ENCODE measurements around the gene LCE1C.

Gene LCE1C

GRCh38 chr1:152776361-152776760 is 30.1 kb downstream of the LCE1C start:
- DNase-seq (ENCODE audit: low spot score) = no peak
- H3K4me3 ChIP-seq (ENCODE audit: low read length in 2 of 2) = no peak overlapping the region
- H2BK15ac ChIP-seq (ENCODE audit: low read length) = no peak overlapping the region
- H3K4ac ChIP-seq (ENCODE audit: low read length) = no peak overlapping the region
- H2BK120ac ChIP-seq (ENCODE audit: low read depth, low read length) = no peak overlapping the region
- no peak overlapping the region for H3K14ac ChIP-seq (ENCODE audit: low read length)
- no peak overlapping the region for H2BK12ac ChIP-seq (ENCODE audit: low read length)
- H3K36me3 ChIP-seq (replicated peaks in 1 of 2; ENCODE audit: control insufficient read depth in 2 of 2, insufficient read depth in 2 of 2, low read length in 2 of 2) = no peaks in the 10 kb centered on the region
- WGBS, 2 donors (ENCODE audit: extremely low coverage in 2 of 2, insufficient read length in 2 of 2, insufficient replicate concordance in 1 of 2) = no CpG with 5 or more reads among the region's 11 CpGs
- H4K91ac ChIP-seq (ENCODE audit: low read depth, low read length, poor library complexity) = no peak overlapping the region
- H3K27me3 ChIP-seq (ENCODE audit: control insufficient read depth in 3 of 3, insufficient read depth in 3 of 3, low read depth in 1 of 3, low read length in 3 of 3) = no peaks in the 10 kb centered on the region
- no peak overlapping the region for H3K27ac ChIP-seq (replicated peaks; ENCODE audit: low read length)
- H3K9me3 ChIP-seq (replicated peaks in 1 of 2; ENCODE audit: control insufficient read depth in 2 of 2, insufficient read depth in 1 of 2, low read depth in 1 of 2, low read length in 2 of 2) = peaks cover 0 to 17% of the 10 kb centered on the region in 2 donors
- H3K9ac ChIP-seq (ENCODE audit: low read depth, low read length, poor library complexity) = no peak overlapping the region
- no peak overlapping the region for H3K23ac ChIP-seq (ENCODE audit: low read depth, low read length, poor library complexity)
- no peak overlapping the region for H4K8ac ChIP-seq (ENCODE audit: low read depth, low read length)
- H3K79me1 ChIP-seq (ENCODE audit: low read depth, low read length) = no peaks in the 10 kb centered on the region
- H3K4me2 ChIP-seq (ENCODE audit: insufficient read depth, low read length, poor library complexity, severe bottlenecking) = no peak overlapping the region
- H2AK5ac ChIP-seq (ENCODE audit: low read depth, low read length) = no peak overlapping the region
- no peak overlapping the region for H3K18ac ChIP-seq (ENCODE audit: low read length)
- H2AFZ ChIP-seq (ENCODE audit: low read length) = no peak overlapping the region
- H3K4me1 ChIP-seq (ENCODE audit: control insufficient read depth in 2 of 2, insufficient read depth in 1 of 2, low read depth in 1 of 2, low read length in 2 of 2) = no peaks in the 10 kb centered on the region
- no peak overlapping the region for H2BK5ac ChIP-seq (ENCODE audit: low read length)

GRCh38 chr1:152774875-152775274 is 31.6 kb downstream of the LCE1C start, which contains the start of gene LCE1F:
LCE1F (plus strand) TSS chr1:152775140; CDS start chr1:152776372, 1,232 bp downstream.
- no peak within 1 kb of the TSS for H3K4me2 ChIP-seq (ENCODE audit: insufficient read depth, low read length, poor library complexity, severe bottlenecking)
- WGBS, 2 donors (ENCODE audit: extremely low coverage in 2 of 2, insufficient read length in 2 of 2, insufficient replicate concordance in 1 of 2) = no CpG with 5 or more reads among the region's 6 CpGs

GRCh38 chr1:152770411-152770810 is 36.0 kb downstream of the LCE1C start:
- H3K27ac ChIP-seq (replicated peaks; ENCODE audit: low read length) = no peak overlapping the region
- H4K8ac ChIP-seq (ENCODE audit: low read depth, low read length) = no peak overlapping the region
- no peak overlapping the region for H3K23ac ChIP-seq (ENCODE audit: low read depth, low read length, poor library complexity)
- no peak overlapping the region for H3K9ac ChIP-seq (ENCODE audit: low read depth, low read length, poor library complexity)
- no peaks in the 10 kb centered on the region for H3K4me1 ChIP-seq (ENCODE audit: control insufficient read depth in 2 of 2, insufficient read depth in 1 of 2, low read depth in 1 of 2, low read length in 2 of 2)
- no peak overlapping the region for H4K91ac ChIP-seq (ENCODE audit: low read depth, low read length, poor library complexity)
- H2BK12ac ChIP-seq (ENCODE audit: low read length) = no peak overlapping the region
- no peak overlapping the region for H2AFZ ChIP-seq (ENCODE audit: low read length)
- no peak overlapping the region for H3K4me2 ChIP-seq (ENCODE audit: insufficient read depth, low read length, poor library complexity, severe bottlenecking)
- no peaks in the 10 kb centered on the region for H3K27me3 ChIP-seq (ENCODE audit: control insufficient read depth in 3 of 3, insufficient read depth in 3 of 3, low read depth in 1 of 3, low read length in 3 of 3)
- H3K4me3 ChIP-seq (ENCODE audit: low read length in 2 of 2) = no peak overlapping the region
- no peak overlapping the region for H2BK15ac ChIP-seq (ENCODE audit: low read length)
- H3K4ac ChIP-seq (ENCODE audit: low read length) = no peak overlapping the region
- no peaks in the 10 kb centered on the region for H3K36me3 ChIP-seq (replicated peaks in 1 of 2; ENCODE audit: control insufficient read depth in 2 of 2, insufficient read depth in 2 of 2, low read length in 2 of 2)
- H3K18ac ChIP-seq (ENCODE audit: low read length) = no peak overlapping the region
- H3K79me1 ChIP-seq (ENCODE audit: low read depth, low read length) = no peaks in the 10 kb centered on the region
- H3K9me3 ChIP-seq (replicated peaks in 1 of 2; ENCODE audit: control insufficient read depth in 2 of 2, insufficient read depth in 1 of 2, low read depth in 1 of 2, low read length in 2 of 2) = peaks cover 0 to 24% of the 10 kb centered on the region in 2 donors
- no peak overlapping the region for H2BK5ac ChIP-seq (ENCODE audit: low read length)
- H2BK120ac ChIP-seq (ENCODE audit: low read depth, low read length) = no peak overlapping the region
- no peak overlapping the region for H3K14ac ChIP-seq (ENCODE audit: low read length)
- WGBS, 2 donors (ENCODE audit: extremely low coverage in 2 of 2, insufficient read length in 2 of 2, insufficient replicate concordance in 1 of 2) = no CpG with 5 or more reads among the region's 1 CpG
- no peak for DNase-seq (ENCODE audit: low spot score)
- H2AK5ac ChIP-seq (ENCODE audit: low read depth, low read length) = no peak overlapping the region

More at GRCh38 chr1:152774875-152775274, 31.6 kb downstream of the LCE1C start, which contains the start of gene LCE1F:
- H4K8ac ChIP-seq (ENCODE audit: low read depth, low read length) = no peak within 1 kb of the TSS
- H3K4ac ChIP-seq (ENCODE audit: low read length) = no peak within 1 kb of the TSS
- peaks cover 0 to 17% of the 10 kb centered on the region in 2 donors for H3K9me3 ChIP-seq (replicated peaks in 1 of 2; ENCODE audit: control insufficient read depth in 2 of 2, insufficient read depth in 1 of 2, low read depth in 1 of 2, low read length in 2 of 2)
- H2BK15ac ChIP-seq (ENCODE audit: low read length) = no peak within 1 kb of the TSS
- no peak within 1 kb of the TSS for H3K14ac ChIP-seq (ENCODE audit: low read length)
- H4K91ac ChIP-seq (ENCODE audit: low read depth, low read length, poor library complexity) = no peak within 1 kb of the TSS
- no peak within 1 kb of the TSS for H3K23ac ChIP-seq (ENCODE audit: low read depth, low read length, poor library complexity)
- H2AFZ ChIP-seq (ENCODE audit: low read length) = no peak within 1 kb of the TSS
- H3K27ac ChIP-seq (replicated peaks; ENCODE audit: low read length) = no peak within 1 kb of the TSS
- no peak within 1 kb of the TSS for H2BK12ac ChIP-seq (ENCODE audit: low read length)
- H3K36me3 ChIP-seq (replicated peaks in 1 of 2; ENCODE audit: control insufficient read depth in 2 of 2, insufficient read depth in 2 of 2, low read length in 2 of 2) = no peaks in the 10 kb centered on the region
- no peak within 1 kb of the TSS for H2BK5ac ChIP-seq (ENCODE audit: low read length)
- no peaks in the 10 kb centered on the region for H3K79me1 ChIP-seq (ENCODE audit: low read depth, low read length)
- no peaks in the 10 kb centered on the region for H3K27me3 ChIP-seq (ENCODE audit: control insufficient read depth in 3 of 3, insufficient read depth in 3 of 3, low read depth in 1 of 3, low read length in 3 of 3)
- no peak within 1 kb of the TSS for H3K4me3 ChIP-seq (ENCODE audit: low read length in 2 of 2)
- no peak within 1 kb of the TSS for H3K18ac ChIP-seq (ENCODE audit: low read length)
- DNase-seq (ENCODE audit: low spot score) = no peak
- H3K4me1 ChIP-seq (ENCODE audit: control insufficient read depth in 2 of 2, insufficient read depth in 1 of 2, low read depth in 1 of 2, low read length in 2 of 2) = no peaks in the 10 kb centered on the region
- H2AK5ac ChIP-seq (ENCODE audit: low read depth, low read length) = no peak within 1 kb of the TSS
- no peak within 1 kb of the TSS for H2BK120ac ChIP-seq (ENCODE audit: low read depth, low read length)
- H3K9ac ChIP-seq (ENCODE audit: low read depth, low read length, poor library complexity) = no peak within 1 kb of the TSS

GRCh38 chr1:152768847-152769533 is 37.5 kb downstream of the LCE1C start:
- no peak for DNase-seq (ENCODE audit: low spot score)
- H3K14ac ChIP-seq (ENCODE audit: low read length) = no peak overlapping the region
- no peak overlapping the region for H3K4me2 ChIP-seq (ENCODE audit: insufficient read depth, low read length, poor library complexity, severe bottlenecking)
- H3K18ac ChIP-seq (ENCODE audit: low read length) = no peak overlapping the region
- no peak overlapping the region for H3K4ac ChIP-seq (ENCODE audit: low read length)
- H3K27ac ChIP-seq (replicated peaks; ENCODE audit: low read length) = no peak overlapping the region
- H3K79me1 ChIP-seq (ENCODE audit: low read depth, low read length) = no peaks in the 10 kb centered on the region
- H2BK120ac ChIP-seq (ENCODE audit: low read depth, low read length) = no peak overlapping the region
- H3K4me3 ChIP-seq (ENCODE audit: low read length in 2 of 2) = no peak overlapping the region
- H3K23ac ChIP-seq (ENCODE audit: low read depth, low read length, poor library complexity) = no peak overlapping the region
- H3K9me3 ChIP-seq (replicated peaks in 1 of 2; ENCODE audit: control insufficient read depth in 2 of 2, insufficient read depth in 1 of 2, low read depth in 1 of 2, low read length in 2 of 2) = peaks cover 0 to 22% of the 10 kb centered on the region in 2 donors
- no peaks in the 10 kb centered on the region for H3K27me3 ChIP-seq (ENCODE audit: control insufficient read depth in 3 of 3, insufficient read depth in 3 of 3, low read depth in 1 of 3, low read length in 3 of 3)
- no CpG with 5 or more reads among the region's 8 CpGs for WGBS, 2 donors (ENCODE audit: extremely low coverage in 2 of 2, insufficient read length in 2 of 2, insufficient replicate concordance in 1 of 2)
- H4K8ac ChIP-seq (ENCODE audit: low read depth, low read length) = no peak overlapping the region
- no peak overlapping the region for H4K91ac ChIP-seq (ENCODE audit: low read depth, low read length, poor library complexity)
- no peaks in the 10 kb centered on the region for H3K4me1 ChIP-seq (ENCODE audit: control insufficient read depth in 2 of 2, insufficient read depth in 1 of 2, low read depth in 1 of 2, low read length in 2 of 2)
- H2BK12ac ChIP-seq (ENCODE audit: low read length) = no peak overlapping the region
- no peak overlapping the region for H3K9ac ChIP-seq (ENCODE audit: low read depth, low read length, poor library complexity)
- no peak overlapping the region for H2BK5ac ChIP-seq (ENCODE audit: low read length)
- H3K36me3 ChIP-seq (replicated peaks in 1 of 2; ENCODE audit: control insufficient read depth in 2 of 2, insufficient read depth in 2 of 2, low read length in 2 of 2) = no peaks in the 10 kb centered on the region
- no peak overlapping the region for H2AK5ac ChIP-seq (ENCODE audit: low read depth, low read length)
- H2AFZ ChIP-seq (ENCODE audit: low read length) = no peak overlapping the region
- H2BK15ac ChIP-seq (ENCODE audit: low read length) = no peak overlapping the region

Measured in neuronal stem cell (in vitro differentiated cells).